ENCODE data around the gene SHH.

SHH gene

DNA sequence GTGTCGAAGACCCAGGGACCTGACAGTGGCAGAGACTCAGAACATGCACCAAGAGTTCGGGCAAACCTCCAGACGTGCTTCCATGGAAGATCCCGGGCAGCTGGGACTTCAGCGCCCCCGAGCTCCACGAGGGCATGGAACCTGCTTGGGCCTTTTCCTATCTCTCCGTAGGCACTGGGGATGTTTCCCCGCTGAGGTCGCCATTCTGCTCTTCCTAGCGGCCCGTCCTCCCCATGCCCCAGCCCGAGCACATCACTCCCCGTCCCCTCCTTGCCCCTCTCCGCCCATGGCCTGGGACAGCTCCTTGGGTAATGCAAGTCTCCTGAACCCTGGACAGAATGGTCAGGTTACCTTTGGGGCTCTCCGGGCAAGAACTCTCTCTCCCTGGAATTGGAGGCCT, 32.3 kb upstream of the SHH start:
- Histone ChIP-seq H4K20me1 (ENCODE audit: insufficient read depth, low read length) (no peaks in the 10 kb centered on the region), H3K79me2 (ENCODE audit: low read length) (no peaks in the 10 kb centered on the region), H3K4me3 (ENCODE audit: low read length) (no peak overlapping the region), H3K9me3 (replicated peaks; ENCODE audit: insufficient read depth, low read length) (no peaks in the 10 kb centered on the region), H3K4me1 (ENCODE audit: low read length) (no peaks in the 10 kb centered on the region), H2AFZ (ENCODE audit: low read length) (no peak overlapping the region), H3K27ac (ENCODE audit: low read length) (no peak overlapping the region), H3F3A (ENCODE audit: insufficient read depth, low read length) (no peaks in the 10 kb centered on the region), H3K9ac (ENCODE audit: low read length) (no peak overlapping the region), H3K36me3 (replicated peaks; ENCODE audit: insufficient read depth, low read length) (no peaks in the 10 kb centered on the region), H3K4me2 (ENCODE audit: low read depth, low read length) (no peak overlapping the region), H3K9me2 (replicated peaks; ENCODE audit: insufficient read depth, low read length) (no peaks in the 10 kb centered on the region), H3K27me3 (replicated peaks; ENCODE audit: insufficient read depth, low read length) (peaks cover 86% of the 10 kb centered on the region)
- TF ChIP-seq EZH2 (optimal IDR thresholded peaks at IDR 0.05; ENCODE audit: low read depth, low read length) (no peak), EZH2phosphoT487 (IDR thresholded peaks at IDR 0.05; ENCODE audit: low read length) (no peak)
- TF ChIP-seq, protein P1, sequence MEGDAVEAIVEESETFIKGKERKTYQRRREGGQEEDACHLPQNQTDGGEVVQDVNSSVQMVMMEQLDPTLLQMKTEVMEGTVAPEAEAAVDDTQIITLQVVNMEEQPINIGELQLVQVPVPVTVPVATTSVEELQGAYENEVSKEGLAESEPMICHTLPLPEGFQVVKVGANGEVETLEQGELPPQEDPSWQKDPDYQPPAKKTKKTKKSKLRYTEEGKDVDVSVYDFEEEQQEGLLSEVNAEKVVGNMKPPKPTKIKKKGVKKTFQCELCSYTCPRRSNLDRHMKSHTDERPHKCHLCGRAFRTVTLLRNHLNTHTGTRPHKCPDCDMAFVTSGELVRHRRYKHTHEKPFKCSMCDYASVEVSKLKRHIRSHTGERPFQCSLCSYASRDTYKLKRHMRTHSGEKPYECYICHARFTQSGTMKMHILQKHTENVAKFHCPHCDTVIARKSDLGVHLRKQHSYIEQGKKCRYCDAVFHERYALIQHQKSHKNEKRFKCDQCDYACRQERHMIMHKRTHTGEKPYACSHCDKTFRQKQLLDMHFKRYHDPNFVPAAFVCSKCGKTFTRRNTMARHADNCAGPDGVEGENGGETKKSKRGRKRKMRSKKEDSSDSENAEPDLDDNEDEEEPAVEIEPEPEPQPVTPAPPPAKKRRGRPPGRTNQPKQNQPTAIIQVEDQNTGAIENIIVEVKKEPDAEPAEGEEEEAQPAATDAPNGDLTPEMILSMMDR (IDR thresholded peaks at IDR 0.05; ENCODE audit: low read length) = no peak
- DNase-seq = no peak

DNA sequence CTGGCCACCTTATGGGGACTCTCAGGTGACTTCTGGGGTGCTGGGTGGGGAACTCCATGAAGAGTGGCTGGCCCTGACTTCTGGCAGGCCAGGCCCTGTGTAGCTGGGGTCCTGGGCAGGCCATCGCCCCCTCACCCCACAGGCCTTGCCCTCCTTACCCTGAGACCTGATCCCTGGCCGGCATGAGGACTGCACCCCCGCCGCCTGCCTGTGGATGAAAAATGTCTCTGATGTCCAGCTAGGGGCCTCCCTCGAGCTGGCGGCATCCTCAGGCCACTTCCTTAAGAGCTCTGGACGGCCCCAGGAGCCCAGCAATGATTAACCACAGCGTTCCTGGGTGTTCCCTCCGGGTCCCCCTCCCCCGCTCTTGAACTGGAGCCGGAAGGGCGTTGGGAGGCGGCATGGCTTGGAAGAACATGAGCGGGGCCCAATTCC, 31.8 kb upstream of the SHH start:
- no peaks in the 10 kb centered on the region for H3K9me2 ChIP-seq (replicated peaks; ENCODE audit: insufficient read depth, low read length)
- H3K27ac ChIP-seq (ENCODE audit: low read length) = no peak overlapping the region
- H3K36me3 ChIP-seq (replicated peaks; ENCODE audit: insufficient read depth, low read length) = no peaks in the 10 kb centered on the region
- no peaks in the 10 kb centered on the region for H3K4me1 ChIP-seq (ENCODE audit: low read length)
- H3F3A ChIP-seq (ENCODE audit: insufficient read depth, low read length) = no peaks in the 10 kb centered on the region
- no peak for DNase-seq
- H3K9ac ChIP-seq (ENCODE audit: low read length) = no peak overlapping the region
- TF ChIP-seq EZH2 (optimal IDR thresholded peaks at IDR 0.05; ENCODE audit: low read depth, low read length) (no peak), EZH2phosphoT487 (IDR thresholded peaks at IDR 0.05; ENCODE audit: low read length) (no peak)
- TF ChIP-seq, protein P1 (IDR thresholded peaks at IDR 0.05; ENCODE audit: low read length) = no peak
- peaks cover 86% of the 10 kb centered on the region for H3K27me3 ChIP-seq (replicated peaks; ENCODE audit: insufficient read depth, low read length)
- no peak overlapping the region for H3K4me3 ChIP-seq (ENCODE audit: low read length)
- H3K79me2 ChIP-seq (ENCODE audit: low read length) = no peaks in the 10 kb centered on the region
- H4K20me1 ChIP-seq (ENCODE audit: insufficient read depth, low read length) = no peaks in the 10 kb centered on the region
- H2AFZ ChIP-seq (ENCODE audit: low read length) = no peak overlapping the region
- no peaks in the 10 kb centered on the region for H3K9me3 ChIP-seq (replicated peaks; ENCODE audit: insufficient read depth, low read length)
- no peak overlapping the region for H3K4me2 ChIP-seq (ENCODE audit: low read depth, low read length)

DNA sequence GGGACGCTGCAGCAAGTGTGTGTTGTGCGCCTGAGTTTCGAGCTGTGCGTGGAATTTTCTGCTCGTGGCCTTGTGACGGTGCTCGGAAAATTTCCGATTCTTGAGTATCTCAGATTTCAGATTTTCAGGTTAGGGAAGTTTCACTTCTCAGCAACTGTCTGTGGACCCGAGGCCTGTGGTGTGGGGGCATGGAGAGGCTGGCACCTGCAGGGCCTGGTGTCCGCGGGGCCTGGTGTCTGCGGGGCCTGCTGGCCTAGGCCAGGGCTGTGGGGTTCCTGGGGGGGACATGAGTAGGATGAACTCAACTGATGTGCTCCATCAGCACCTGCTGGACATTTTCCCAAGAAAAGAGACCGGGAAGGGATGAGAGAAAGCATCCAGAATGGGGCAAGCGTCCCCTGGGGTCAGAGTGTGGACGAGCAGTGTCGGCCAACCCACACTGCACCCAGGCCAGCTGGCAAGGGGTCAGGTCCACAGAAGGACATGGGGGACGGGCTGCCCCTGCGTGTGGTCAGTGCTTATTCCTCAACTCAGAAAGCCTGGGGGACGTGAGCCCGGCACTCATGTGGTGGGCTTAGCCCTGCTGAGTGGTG, 31.3 kb upstream of the SHH start:
- Histone ChIP-seq H4K20me1 (ENCODE audit: insufficient read depth, low read length) (no peaks in the 10 kb centered on the region), H3K4me1 (ENCODE audit: low read length) (no peaks in the 10 kb centered on the region), H3K9ac (ENCODE audit: low read length) (no peak overlapping the region), H3K4me3 (ENCODE audit: low read length) (no peak overlapping the region), H3K27me3 (replicated peaks; ENCODE audit: insufficient read depth, low read length) (peaks cover 88% of the 10 kb centered on the region), H3F3A (ENCODE audit: insufficient read depth, low read length) (no peaks in the 10 kb centered on the region), H3K4me2 (ENCODE audit: low read depth, low read length) (no peak overlapping the region), H3K36me3 (replicated peaks; ENCODE audit: insufficient read depth, low read length) (no peaks in the 10 kb centered on the region), H2AFZ (ENCODE audit: low read length) (no peak overlapping the region), H3K9me3 (replicated peaks; ENCODE audit: insufficient read depth, low read length) (no peaks in the 10 kb centered on the region), H3K9me2 (replicated peaks; ENCODE audit: insufficient read depth, low read length) (no peaks in the 10 kb centered on the region), H3K79me2 (ENCODE audit: low read length) (no peaks in the 10 kb centered on the region), H3K27ac (ENCODE audit: low read length) (no peak overlapping the region)
- no peak for TF ChIP-seq EZH2phosphoT487 (IDR thresholded peaks at IDR 0.05; ENCODE audit: low read length)
- no peak for TF ChIP-seq EZH2 (optimal IDR thresholded peaks at IDR 0.05; ENCODE audit: low read depth, low read length)
- TF ChIP-seq, protein P1 (IDR thresholded peaks at IDR 0.05; ENCODE audit: low read length) = no peak
- DNase-seq = peak; percentile 3

Data from MM.1S (cell line).